H9 (cell line): ENCODE results near the gene SLC31A2. TPM values are rescaled to one million over a fixed set of nuclear protein-coding genes. Genes with fewer than 3 reads are reported as not detected.

ENCODE experiments used
- DNase-seq: peaks from one replicate; pipeline ENCODE4 v3.0.0-alpha.2; 2017
- H2AFZ ChIP-seq: one replicate; pipeline ENCODE4 v1.6.1; 2013; ENCODE audit warnings: mild to moderate bottlenecking, low read length, control low read depth, moderate library complexity
- H2AK5ac ChIP-seq: 2 replicates; pipeline ENCODE4 v1.6.1; 2013; ENCODE audit warnings: low read length, control low read depth, mixed read lengths; ENCODE audit not compliant: insufficient read length
- H2BK120ac ChIP-seq: one replicate; pipeline ENCODE4 v1.6.1; 2013; ENCODE audit warnings: low read depth, mild to moderate bottlenecking, low read length, control low read depth, inconsistent platforms; ENCODE audit not compliant: poor library complexity, severe bottlenecking
- H2BK12ac ChIP-seq: 2 replicates; pipeline ENCODE4 v1.6.1; 2013; ENCODE audit warnings: low read length, control low read depth, mixed read lengths, low read depth; ENCODE audit not compliant: insufficient read length
- H2BK15ac ChIP-seq: 2 replicates; pipeline ENCODE4 v1.6.1; 2013; ENCODE audit warnings: low read depth, low read length, control low read depth
- H2BK20ac ChIP-seq: one replicate; pipeline ENCODE4 v1.6.1; 2013; ENCODE audit warnings: low read depth, mild to moderate bottlenecking, low read length, control low read depth, inconsistent platforms; ENCODE audit not compliant: poor library complexity, severe bottlenecking
- H2BK5ac ChIP-seq: 2 replicates; pipeline ENCODE4 v1.6.1; 2013; ENCODE audit warnings: low read length, control low read depth, mixed read lengths; ENCODE audit not compliant: insufficient read length
- H3K14ac ChIP-seq: 2 replicates; pipeline ENCODE4 v1.6.1; 2013; ENCODE audit warnings: low read length, control low read depth; ENCODE audit not compliant: insufficient read depth
- H3K18ac ChIP-seq: 2 replicates; pipeline ENCODE4 v1.6.1; 2013; ENCODE audit warnings: low read depth, mild to moderate bottlenecking, mixed read lengths, low read length, control low read depth; ENCODE audit not compliant: insufficient read length
- H3K23ac ChIP-seq: 2 replicates; pipeline ENCODE4 v1.6.1; 2013; ENCODE audit warnings: low read length, control low read depth, mixed read lengths, low read depth; ENCODE audit not compliant: insufficient read length
- H3K23me2 ChIP-seq: 2 replicates; pipeline ENCODE4 v1.6.1; 2013; ENCODE audit warnings: low read depth, mild to moderate bottlenecking, mixed read lengths, low read length, control low read depth; ENCODE audit not compliant: insufficient read length, poor library complexity, severe bottlenecking
- H3K27ac ChIP-seq: 2 replicates; pipeline ENCODE4 v1.5.1; 2013; ENCODE audit warnings: low read length, control low read depth, mixed read lengths, low read depth; ENCODE audit not compliant: insufficient read length
- H3K27me3 ChIP-seq: 2 replicates; pipeline ENCODE4 v1.6.1; 2013; ENCODE audit warnings: low read length, control low read depth, inconsistent platforms; ENCODE audit not compliant: insufficient read depth
- H3K4ac ChIP-seq: 2 replicates; pipeline ENCODE4 v1.6.1; 2013; ENCODE audit warnings: low read depth, mild to moderate bottlenecking, control low read depth, inconsistent platforms, low read length, moderate library complexity
- H3K4me1 ChIP-seq: 2 replicates; pipeline ENCODE4 v1.6.1; 2013; ENCODE audit warnings: low read length, control low read depth, inconsistent platforms; ENCODE audit not compliant: insufficient read depth
- H3K4me2 ChIP-seq: 2 replicates; pipeline ENCODE4 v1.6.1; 2013; ENCODE audit warnings: low read length, control low read depth, mixed read lengths; ENCODE audit not compliant: insufficient read length, insufficient read depth
- H3K56ac ChIP-seq: 2 replicates; pipeline ENCODE4 v1.6.1; 2013; ENCODE audit warnings: low read depth, mild to moderate bottlenecking, mixed read lengths, low read length, control low read depth; ENCODE audit not compliant: insufficient read length
- H3K79me1 ChIP-seq: 2 replicates; pipeline ENCODE4 v1.6.1; 2013; ENCODE audit warnings: low read depth, mild to moderate bottlenecking, moderate library complexity, low read length, control low read depth, inconsistent platforms; ENCODE audit not compliant: insufficient read depth, poor library complexity, severe bottlenecking
- H3K79me2 ChIP-seq: 2 replicates; pipeline ENCODE4 v1.6.1; 2013; ENCODE audit warnings: low read length, control low read depth, inconsistent platforms; ENCODE audit not compliant: insufficient read depth
- H3K9ac ChIP-seq: 2 replicates; pipeline ENCODE4 v1.6.1; 2013; ENCODE audit warnings: low read length, control low read depth, mixed read lengths; ENCODE audit not compliant: insufficient read length; ENCODE audit errors: extremely low read depth
- H3K9me3 ChIP-seq: one replicate; pipeline ENCODE4 v1.6.1; 2013; ENCODE audit warnings: low read depth, low read length, inconsistent platforms; ENCODE audit not compliant: control insufficient read depth
- H3T11ph ChIP-seq: one replicate; pipeline ENCODE4 v1.6.1; 2013; ENCODE audit warnings: mild to moderate bottlenecking, low read length, control low read depth, inconsistent platforms
- H4K20me1 ChIP-seq: one replicate; pipeline ENCODE4 v1.6.1; 2013; ENCODE audit not compliant: control insufficient read depth, insufficient read length, insufficient read depth
- H4K5ac ChIP-seq: 2 replicates; pipeline ENCODE4 v1.6.1; 2013; ENCODE audit warnings: low read depth, mild to moderate bottlenecking, mixed read lengths, low read length, control low read depth; ENCODE audit not compliant: insufficient read length
- H4K8ac ChIP-seq: replicated peaks from 2 replicates; pipeline ENCODE4 v1.6.1; 2013; ENCODE audit warnings: low read length, control low read depth, mixed read lengths, low read depth; ENCODE audit not compliant: insufficient read length
- H4K91ac ChIP-seq: 2 replicates; pipeline ENCODE4 v1.6.1; 2013; ENCODE audit warnings: low read depth, mild to moderate bottlenecking, moderate library complexity, mixed read lengths, low read length, control low read depth; ENCODE audit not compliant: insufficient read length
- H3K27ac Mint-ChIP-seq, 3 experiments: 2 replicates in 2 of 3; 3 replicates in 1 of 3; pipeline ENCODE4 v1.8.0; 2020 to 2021; ENCODE audit warnings: mixed read lengths in 3 of 3, mild to moderate bottlenecking in 1 of 3, moderate library complexity in 1 of 3
- H3K27me3 Mint-ChIP-seq: 2 replicates; pipeline ENCODE4 v1.8.0; 2021; ENCODE audit warnings: low read depth, mild to moderate bottlenecking, moderate library complexity, mixed read lengths
- H3K36me3 Mint-ChIP-seq, 3 experiments: 2 replicates in 2 of 3; 3 replicates in 1 of 3; pipeline ENCODE4 v1.8.0; 2020 to 2021; ENCODE audit warnings: low read depth in 3 of 3, mixed read lengths in 3 of 3; ENCODE audit not compliant: insufficient read depth in 1 of 3
- H3K4me1 Mint-ChIP-seq, 2 experiments: 2 replicates each; pipeline ENCODE4 v1.8.0; 2020; ENCODE audit warnings: mixed read lengths in 2 of 2
- H3K4me3 Mint-ChIP-seq, 2 experiments: 2 replicates in 1 of 2; 3 replicates in 1 of 2; pipeline ENCODE4 v1.8.0; 2020 to 2021; ENCODE audit warnings: mild to moderate bottlenecking in 2 of 2, mixed read lengths in 2 of 2, moderate library complexity in 1 of 2
- H3K9me3 Mint-ChIP-seq, 2 experiments: 2 replicates in 1 of 2; 3 replicates in 1 of 2; pipeline ENCODE4 v1.8.0; 2020; ENCODE audit warnings: mild to moderate bottlenecking in 2 of 2, mixed read lengths in 2 of 2, moderate library complexity in 1 of 2
- WGBS: extraction: QIAGEN DNeasy Blood & Tissue Kit; methylation state at CpG from one replicate; pipeline ENCODE4 v1.1.7; 2013; ENCODE audit warnings: missing lambda C conversion rate, low lambda C conversion rate, mixed read lengths; ENCODE audit not compliant: insufficient read length; ENCODE audit errors: extremely low coverage; 5-methylcytosine and 5-hydroxymethylcytosine counted together
- total RNA-seq: library from RNA; stranded (reverse); gene quantifications from 2 replicates; pipeline ENCODE4 v1.2.1, GENCODE V29; 2021
- TF ChIP-seq, protein P1 (sequence below): fragments of 200-600 bp; sonication (generic); conservative IDR thresholded peaks from 3 replicates; pipeline ENCODE4 v1.8.0; 2021; ENCODE audit warnings: antibody characterized with exemption, mild to moderate bottlenecking

Gene SLC31A2
- total RNA-seq, 1 experiment from 2014 or later, result 1.0 TPM

DNA sequence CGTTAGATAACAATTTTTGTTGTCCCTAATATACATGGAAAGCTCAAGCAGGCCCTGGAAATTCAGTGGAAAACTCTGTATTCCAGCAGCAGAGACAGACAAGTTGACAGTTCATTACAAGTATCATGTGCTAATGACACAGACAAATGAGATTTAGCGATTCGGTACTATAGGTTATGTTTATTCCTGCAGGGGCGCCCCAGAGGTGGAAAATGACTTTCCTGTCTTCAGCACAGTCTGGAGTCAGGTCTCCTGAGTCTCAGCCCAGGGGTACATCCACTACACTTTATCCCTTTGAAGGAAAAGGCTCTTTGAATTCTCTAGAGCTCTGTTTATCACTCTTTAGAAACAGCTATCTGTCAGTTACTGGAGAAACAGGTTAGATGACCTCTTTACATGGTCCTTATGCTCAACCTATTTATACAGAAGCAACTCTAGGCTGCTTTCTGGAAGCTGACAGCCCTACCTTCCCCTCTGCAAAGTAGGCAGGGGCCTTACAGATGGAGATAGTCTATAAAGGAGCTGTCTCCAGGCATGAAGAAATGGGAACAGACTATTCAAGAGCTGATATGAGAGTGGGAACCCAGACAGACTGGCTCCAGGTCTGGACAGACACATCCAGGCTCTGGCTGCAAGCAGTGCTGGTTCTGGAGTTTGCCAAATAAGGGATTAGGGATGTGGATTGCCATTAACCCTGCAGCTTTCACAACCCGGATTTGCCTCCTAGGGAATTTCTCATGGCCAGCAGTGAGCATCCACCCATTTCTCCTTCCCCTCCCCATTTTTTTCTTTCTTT lies 7.2 kb upstream of the SLC31A2 start:
- Histone ChIP-seq H4K91ac (no peak overlapping the region), H3K9ac (no peak overlapping the region), H3K4me2 (no peak overlapping the region), H2BK12ac (no peak overlapping the region), H2AK5ac (no peak overlapping the region), H3K4ac (no peak overlapping the region), H2BK5ac (no peak overlapping the region), H3K23ac (no peak overlapping the region), H4K20me1 (no peaks in the 10 kb centered on the region), H4K5ac (no peak overlapping the region), H3K23me2 (no peaks in the 10 kb centered on the region), H3K4me1 (no peaks in the 10 kb centered on the region), H4K8ac (no peak overlapping the region), H2AFZ (no peak overlapping the region), H3K56ac (no peak overlapping the region), H2BK120ac (no peak overlapping the region), H3K9me3 (no peaks in the 10 kb centered on the region), H3T11ph (no peak overlapping the region), H3K18ac (no peak overlapping the region), H2BK15ac (no peak overlapping the region), H3K14ac (no peak overlapping the region), H3K27me3 (no peaks in the 10 kb centered on the region), H3K27ac (no peak overlapping the region), H2BK20ac (no peak overlapping the region), H3K79me1 (no peaks in the 10 kb centered on the region), H3K79me2 (no peaks in the 10 kb centered on the region)
- no peak for DNase-seq
- TF ChIP-seq, protein P1, sequence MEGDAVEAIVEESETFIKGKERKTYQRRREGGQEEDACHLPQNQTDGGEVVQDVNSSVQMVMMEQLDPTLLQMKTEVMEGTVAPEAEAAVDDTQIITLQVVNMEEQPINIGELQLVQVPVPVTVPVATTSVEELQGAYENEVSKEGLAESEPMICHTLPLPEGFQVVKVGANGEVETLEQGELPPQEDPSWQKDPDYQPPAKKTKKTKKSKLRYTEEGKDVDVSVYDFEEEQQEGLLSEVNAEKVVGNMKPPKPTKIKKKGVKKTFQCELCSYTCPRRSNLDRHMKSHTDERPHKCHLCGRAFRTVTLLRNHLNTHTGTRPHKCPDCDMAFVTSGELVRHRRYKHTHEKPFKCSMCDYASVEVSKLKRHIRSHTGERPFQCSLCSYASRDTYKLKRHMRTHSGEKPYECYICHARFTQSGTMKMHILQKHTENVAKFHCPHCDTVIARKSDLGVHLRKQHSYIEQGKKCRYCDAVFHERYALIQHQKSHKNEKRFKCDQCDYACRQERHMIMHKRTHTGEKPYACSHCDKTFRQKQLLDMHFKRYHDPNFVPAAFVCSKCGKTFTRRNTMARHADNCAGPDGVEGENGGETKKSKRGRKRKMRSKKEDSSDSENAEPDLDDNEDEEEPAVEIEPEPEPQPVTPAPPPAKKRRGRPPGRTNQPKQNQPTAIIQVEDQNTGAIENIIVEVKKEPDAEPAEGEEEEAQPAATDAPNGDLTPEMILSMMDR, result no peak
- Mint-ChIP-seq H3K27ac (no peak overlapping the region), H3K4me1 (peaks cover 4 to 10% of the 10 kb centered on the region in 2 experiments; a peak in 3 of 4 replicates), H3K36me3 (no peaks in the 10 kb centered on the region; a peak in 1 of 7 replicates), H3K27me3 (peaks cover 7% of the 10 kb centered on the region), H3K9me3 (peaks cover 7 to 12% of the 10 kb centered on the region in 2 experiments; a peak in 3 of 5 replicates), H3K4me3 (no peak overlapping the region)
- WGBS, result no CpG with 5 or more reads among the region's 5 CpGs
